ENCODE results near the gene AGMAT. TPM values are rescaled to one million over a fixed set of nuclear protein-coding genes. Genes with fewer than 3 reads are reported as not detected.

AGMAT gene
- total and polyA plus RNA-seq, 2 donors (not counting 1 experiment from before 2014, with no cell fraction given) = 3.5 to 3.7 TPM

GRCh38 chr1:15550573-15550972 lies 34.3 kb downstream of the AGMAT start:
- ChIA-PET CTCF (no interaction called here), POLR2A (no interaction called here)
- Histone ChIP-seq H4K20me1 (ENCODE audit: control insufficient read depth, insufficient read depth, low read length, poor library complexity, severe bottlenecking) (no peaks in the 10 kb centered on the region), H3K27ac (ENCODE audit: low read length in 2 of 2) (no peak overlapping the region), H3K4me3 (ENCODE audit: control extremely low read depth in 1 of 5, extremely low read depth in 1 of 5, insufficient read depth in 1 of 5, low read depth in 2 of 5, low read length in 4 of 5) (no peak overlapping the region), H3K9me3 (ENCODE audit: control extremely low read depth in 1 of 3, control insufficient read depth in 2 of 3, insufficient read depth in 1 of 3, low read length in 2 of 3) (no peaks in the 10 kb centered on the region), H3K9ac (ENCODE audit: low read length) (no peak overlapping the region), H3K27me3 (replicated peaks in 1 of 4; ENCODE audit: control extremely low read depth in 1 of 4, control insufficient read depth in 3 of 4, insufficient read depth in 4 of 4, low read length in 3 of 4) (no peaks in the 10 kb centered on the region), H3K4me1 (ENCODE audit: control insufficient read depth in 2 of 2, insufficient read depth in 2 of 2, low read length in 2 of 2) (no peaks in the 10 kb centered on the region), H3K79me2 (ENCODE audit: control insufficient read depth, insufficient read depth, low read length) (no peaks in the 10 kb centered on the region), H2AFZ (ENCODE audit: insufficient read depth, low read depth, low read length, poor library complexity, severe bottlenecking) (no peak overlapping the region), H3K36me3 (replicated peaks in 1 of 2; ENCODE audit: control extremely low read depth in 1 of 2, control insufficient read depth in 1 of 2, extremely low read depth in 1 of 2, insufficient read depth in 2 of 2, low read length in 1 of 2) (peaks cover 2 to 35% of the 10 kb centered on the region in 2 experiments), H3K4me2 (replicated peaks; ENCODE audit: low read depth, low read length, poor library complexity, severe bottlenecking) (no peak overlapping the region)
- intact Hi-C loops (cut with micrococcal nuclease) = no loop called here
- Mint-ChIP-seq H3K9me3 (ENCODE audit: insufficient read depth) (no peaks in the 10 kb centered on the region), H3K4me3 (no peak overlapping the region), H3K4me1 (peaks cover 4% of the 10 kb centered on the region), H3K27ac (peak overlapping the region; percentile 70), H3K27me3 (no peaks in the 10 kb centered on the region)
- 100% methylated on average over 3 of the region's 6 CpGs for WGBS (ENCODE audit: insufficient coverage)
- DNase-seq = no peak
- TF ChIP-seq EZH2 (IDR thresholded peaks at IDR 0.05; ENCODE audit: borderline replicate concordance, insufficient read depth, low read depth, low read length, poor library complexity, severe bottlenecking) (no peak), CTCF (IDR thresholded peaks at IDR 0.05) (no peak)
- no peak for ATAC-seq (ENCODE audit: low read depth)

GRCh38 chr1:15546641-15547040 lies 38.2 kb downstream of the AGMAT start:
- ChIA-PET POLR2A (no interaction called here), CTCF (interaction anchor here (0.6 to 0.7 kb wide), 2 partner anchors 39 to 316 kb away, joined by 3 read pairs; no protein-coding TSS in a partner anchor)
- no peak overlapping the region for H3K27ac ChIP-seq (ENCODE audit: low read length in 2 of 2)
- no peaks in the 10 kb centered on the region for H3K9me3 ChIP-seq (ENCODE audit: control extremely low read depth in 1 of 3, control insufficient read depth in 2 of 3, insufficient read depth in 1 of 3, low read length in 2 of 3)
- no peaks in the 10 kb centered on the region for H3K27me3 Mint-ChIP-seq
- H3K27me3 ChIP-seq (replicated peaks in 1 of 4; ENCODE audit: control extremely low read depth in 1 of 4, control insufficient read depth in 3 of 4, insufficient read depth in 4 of 4, low read length in 3 of 4) = no peaks in the 10 kb centered on the region
- no peak overlapping the region for H3K4me3 ChIP-seq (ENCODE audit: control extremely low read depth in 1 of 5, extremely low read depth in 1 of 5, insufficient read depth in 1 of 5, low read depth in 2 of 5, low read length in 4 of 5)
- H3K9me3 Mint-ChIP-seq (ENCODE audit: insufficient read depth) = no peaks in the 10 kb centered on the region
- no peak overlapping the region for H3K4me2 ChIP-seq (replicated peaks; ENCODE audit: low read depth, low read length, poor library complexity, severe bottlenecking)
- intact Hi-C loops (cut with micrococcal nuclease) = no loop called here
- no peak overlapping the region for H3K4me3 Mint-ChIP-seq
- no peak for TF ChIP-seq EZH2 (IDR thresholded peaks at IDR 0.05; ENCODE audit: borderline replicate concordance, insufficient read depth, low read depth, low read length, poor library complexity, severe bottlenecking)
- TF ChIP-seq CTCF (IDR thresholded peaks at IDR 0.05) = no peak
- no peak overlapping the region for H2AFZ ChIP-seq (ENCODE audit: insufficient read depth, low read depth, low read length, poor library complexity, severe bottlenecking)
- H3K27ac Mint-ChIP-seq = peak overlapping the region; percentile 41
- peaks cover 2 to 65% of the 10 kb centered on the region in 2 experiments for H3K36me3 ChIP-seq (replicated peaks in 1 of 2; ENCODE audit: control extremely low read depth in 1 of 2, control insufficient read depth in 1 of 2, extremely low read depth in 1 of 2, insufficient read depth in 2 of 2, low read length in 1 of 2)
- peaks cover 5% of the 10 kb centered on the region for H4K20me1 ChIP-seq (ENCODE audit: control insufficient read depth, insufficient read depth, low read length, poor library complexity, severe bottlenecking)
- no peak overlapping the region for H3K9ac ChIP-seq (ENCODE audit: low read length)
- no peaks in the 10 kb centered on the region for H3K4me1 ChIP-seq (ENCODE audit: control insufficient read depth in 2 of 2, insufficient read depth in 2 of 2, low read length in 2 of 2)
- ATAC-seq (ENCODE audit: low read depth) = no peak
- peaks cover 4% of the 10 kb centered on the region for H3K4me1 Mint-ChIP-seq
- no CpG with 5 or more reads among the region's 2 CpGs for WGBS (ENCODE audit: insufficient coverage)
- DNase-seq = no peak
- no peaks in the 10 kb centered on the region for H3K79me2 ChIP-seq (ENCODE audit: control insufficient read depth, insufficient read depth, low read length)

Measured in B cell (primary cell).